ENCODE results near the gene LRP3. TPM values are rescaled to one million over a fixed set of nuclear protein-coding genes. Genes with fewer than 3 reads are reported as not detected.
A peak's percentile ranks its signal among the peaks of the same experiment; 100 is the strongest.

Gene LRP3
- total and polyA plus RNA-seq, 2 of the 13 experiments (the other 11 are each of a cell fraction or from before 2014, with no cell fraction given), result 17.6 to 51.6 TPM

DNA sequence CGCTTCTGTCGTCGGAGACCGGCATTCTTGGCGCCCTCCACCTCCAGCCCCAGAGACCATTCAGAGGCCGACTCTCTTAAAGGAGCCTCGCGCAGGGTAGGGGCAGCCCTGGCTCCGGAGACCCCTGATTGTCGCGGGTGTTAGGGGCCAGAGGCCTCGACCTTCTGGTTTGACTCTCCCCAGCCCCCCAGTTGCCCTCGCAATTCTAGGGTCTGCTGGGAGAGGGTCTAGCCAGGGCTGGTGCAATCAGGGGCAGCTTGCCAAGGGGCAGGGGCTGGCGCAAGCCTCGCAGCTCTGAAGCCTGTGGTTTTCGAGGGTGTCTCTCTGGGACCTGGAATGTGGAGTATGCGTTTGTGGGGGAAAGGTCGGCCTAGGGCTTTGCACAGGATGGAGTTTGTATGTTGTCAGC lies 33.1 kb downstream of the LRP3 start (continued):
- TF ChIP-seq, protein P1, sequence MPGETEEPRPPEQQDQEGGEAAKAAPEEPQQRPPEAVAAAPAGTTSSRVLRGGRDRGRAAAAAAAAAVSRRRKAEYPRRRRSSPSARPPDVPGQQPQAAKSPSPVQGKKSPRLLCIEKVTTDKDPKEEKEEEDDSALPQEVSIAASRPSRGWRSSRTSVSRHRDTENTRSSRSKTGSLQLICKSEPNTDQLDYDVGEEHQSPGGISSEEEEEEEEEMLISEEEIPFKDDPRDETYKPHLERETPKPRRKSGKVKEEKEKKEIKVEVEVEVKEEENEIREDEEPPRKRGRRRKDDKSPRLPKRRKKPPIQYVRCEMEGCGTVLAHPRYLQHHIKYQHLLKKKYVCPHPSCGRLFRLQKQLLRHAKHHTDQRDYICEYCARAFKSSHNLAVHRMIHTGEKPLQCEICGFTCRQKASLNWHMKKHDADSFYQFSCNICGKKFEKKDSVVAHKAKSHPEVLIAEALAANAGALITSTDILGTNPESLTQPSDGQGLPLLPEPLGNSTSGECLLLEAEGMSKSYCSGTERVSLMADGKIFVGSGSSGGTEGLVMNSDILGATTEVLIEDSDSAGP (CRISPR knock-in tag; IDR thresholded peaks at IDR 0.05; ENCODE audit: borderline replicate concordance), result peak; percentile 92
- TF ChIP-seq SOX6 (IDR thresholded peaks at IDR 0.05) (no peak), SOX6 (CRISPR knock-in tag; IDR thresholded peaks at IDR 0.05) (0 out of 2 replicates have a peak, but pooled peaks have one; percentile 15), MZF1 (CRISPR knock-in tag; IDR thresholded peaks at IDR 0.05; ENCODE audit: borderline replicate concordance) (no peak), ZNF766 (CRISPR knock-in tag; IDR thresholded peaks at IDR 0.05; ENCODE audit: borderline replicate concordance) (no peak), ZNF83 (CRISPR knock-in tag; IDR thresholded peaks at IDR 0.05; ENCODE audit: borderline replicate concordance) (no peak), RBFOX2 (IDR thresholded peaks at IDR 0.05; ENCODE audit: low read depth, low read length) (no peak), NFATC3 (CRISPR knock-in tag; IDR thresholded peaks at IDR 0.05) (no peak), ZNF441 (CRISPR knock-in tag; IDR thresholded peaks at IDR 0.05; ENCODE audit: borderline replicate concordance) (0 out of 2 replicates have a peak, but pooled peaks have one; percentile 37), SALL1 (CRISPR knock-in tag; IDR thresholded peaks at IDR 0.05) (peak; percentile 34; the same call in 1 of the 2 replicates), ZC3H13 (CRISPR knock-in tag; IDR thresholded peaks at IDR 0.05) (no peak), ZFP36L1 (CRISPR knock-in tag; IDR thresholded peaks at IDR 0.05) (no peak), CBX5 (CRISPR knock-in tag; IDR thresholded peaks at IDR 0.05; ENCODE audit: borderline replicate concordance) (no peak)
- TF ChIP-seq, protein P2, sequence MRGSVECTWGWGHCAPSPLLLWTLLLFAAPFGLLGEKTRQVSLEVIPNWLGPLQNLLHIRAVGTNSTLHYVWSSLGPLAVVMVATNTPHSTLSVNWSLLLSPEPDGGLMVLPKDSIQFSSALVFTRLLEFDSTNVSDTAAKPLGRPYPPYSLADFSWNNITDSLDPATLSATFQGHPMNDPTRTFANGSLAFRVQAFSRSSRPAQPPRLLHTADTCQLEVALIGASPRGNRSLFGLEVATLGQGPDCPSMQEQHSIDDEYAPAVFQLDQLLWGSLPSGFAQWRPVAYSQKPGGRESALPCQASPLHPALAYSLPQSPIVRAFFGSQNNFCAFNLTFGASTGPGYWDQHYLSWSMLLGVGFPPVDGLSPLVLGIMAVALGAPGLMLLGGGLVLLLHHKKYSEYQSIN (CRISPR knock-in tag; IDR thresholded peaks at IDR 0.05; ENCODE audit: borderline replicate concordance), result no peak
- TF ChIP-seq, protein P3, sequence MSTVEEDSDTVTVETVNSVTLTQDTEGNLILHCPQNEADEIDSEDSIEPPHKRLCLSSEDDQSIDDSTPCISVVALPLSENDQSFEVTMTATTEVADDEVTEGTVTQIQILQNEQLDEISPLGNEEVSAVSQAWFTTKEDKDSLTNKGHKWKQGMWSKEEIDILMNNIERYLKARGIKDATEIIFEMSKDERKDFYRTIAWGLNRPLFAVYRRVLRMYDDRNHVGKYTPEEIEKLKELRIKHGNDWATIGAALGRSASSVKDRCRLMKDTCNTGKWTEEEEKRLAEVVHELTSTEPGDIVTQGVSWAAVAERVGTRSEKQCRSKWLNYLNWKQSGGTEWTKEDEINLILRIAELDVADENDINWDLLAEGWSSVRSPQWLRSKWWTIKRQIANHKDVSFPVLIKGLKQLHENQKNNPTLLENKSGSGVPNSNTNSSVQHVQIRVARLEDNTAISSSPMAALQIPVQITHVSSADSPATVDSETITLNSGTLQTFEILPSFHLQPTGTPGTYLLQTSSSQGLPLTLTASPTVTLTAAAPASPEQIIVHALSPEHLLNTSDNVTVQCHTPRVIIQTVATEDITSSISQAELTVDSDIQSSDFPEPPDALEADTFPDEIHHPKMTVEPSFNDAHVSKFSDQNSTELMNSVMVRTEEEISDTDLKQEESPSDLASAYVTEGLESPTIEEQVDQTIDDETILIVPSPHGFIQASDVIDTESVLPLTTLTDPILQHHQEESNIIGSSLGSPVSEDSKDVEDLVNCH (CRISPR knock-in tag; IDR thresholded peaks at IDR 0.05), result no peak
- TF ChIP-seq, protein P4, sequence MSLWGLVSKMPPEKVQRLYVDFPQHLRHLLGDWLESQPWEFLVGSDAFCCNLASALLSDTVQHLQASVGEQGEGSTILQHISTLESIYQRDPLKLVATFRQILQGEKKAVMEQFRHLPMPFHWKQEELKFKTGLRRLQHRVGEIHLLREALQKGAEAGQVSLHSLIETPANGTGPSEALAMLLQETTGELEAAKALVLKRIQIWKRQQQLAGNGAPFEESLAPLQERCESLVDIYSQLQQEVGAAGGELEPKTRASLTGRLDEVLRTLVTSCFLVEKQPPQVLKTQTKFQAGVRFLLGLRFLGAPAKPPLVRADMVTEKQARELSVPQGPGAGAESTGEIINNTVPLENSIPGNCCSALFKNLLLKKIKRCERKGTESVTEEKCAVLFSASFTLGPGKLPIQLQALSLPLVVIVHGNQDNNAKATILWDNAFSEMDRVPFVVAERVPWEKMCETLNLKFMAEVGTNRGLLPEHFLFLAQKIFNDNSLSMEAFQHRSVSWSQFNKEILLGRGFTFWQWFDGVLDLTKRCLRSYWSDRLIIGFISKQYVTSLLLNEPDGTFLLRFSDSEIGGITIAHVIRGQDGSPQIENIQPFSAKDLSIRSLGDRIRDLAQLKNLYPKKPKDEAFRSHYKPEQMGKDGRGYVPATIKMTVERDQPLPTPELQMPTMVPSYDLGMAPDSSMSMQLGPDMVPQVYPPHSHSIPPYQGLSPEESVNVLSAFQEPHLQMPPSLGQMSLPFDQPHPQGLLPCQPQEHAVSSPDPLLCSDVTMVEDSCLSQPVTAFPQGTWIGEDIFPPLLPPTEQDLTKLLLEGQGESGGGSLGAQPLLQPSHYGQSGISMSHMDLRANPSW (CRISPR knock-in tag; IDR thresholded peaks at IDR 0.05; ENCODE audit: borderline replicate concordance), result no peak
- TF ChIP-seq, protein P5, sequence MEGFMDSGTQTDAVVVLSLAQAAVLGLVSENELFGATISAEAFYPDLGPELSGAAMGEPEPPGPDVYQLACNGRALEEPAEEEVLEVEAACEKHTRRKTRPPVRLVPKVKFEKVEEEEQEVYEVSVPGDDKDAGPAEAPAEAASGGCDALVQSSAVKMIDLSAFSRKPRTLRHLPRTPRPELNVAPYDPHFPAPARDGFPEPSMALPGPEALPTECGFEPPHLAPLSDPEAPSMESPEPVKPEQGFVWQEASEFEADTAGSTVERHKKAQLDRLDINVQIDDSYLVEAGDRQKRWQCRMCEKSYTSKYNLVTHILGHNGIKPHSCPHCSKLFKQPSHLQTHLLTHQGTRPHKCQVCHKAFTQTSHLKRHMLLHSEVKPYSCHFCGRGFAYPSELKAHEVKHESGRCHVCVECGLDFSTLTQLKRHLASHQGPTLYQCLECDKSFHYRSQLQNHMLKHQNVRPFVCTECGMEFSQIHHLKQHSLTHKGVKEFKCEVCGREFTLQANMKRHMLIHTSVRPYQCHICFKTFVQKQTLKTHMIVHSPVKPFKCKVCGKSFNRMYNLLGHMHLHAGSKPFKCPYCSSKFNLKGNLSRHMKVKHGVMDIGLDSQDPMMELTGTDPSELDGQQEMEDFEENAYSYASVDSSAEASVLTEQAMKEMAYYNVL (CRISPR knock-in tag; IDR thresholded peaks at IDR 0.05; ENCODE audit: borderline replicate concordance), result no peak
- TF ChIP-seq, protein P6, sequence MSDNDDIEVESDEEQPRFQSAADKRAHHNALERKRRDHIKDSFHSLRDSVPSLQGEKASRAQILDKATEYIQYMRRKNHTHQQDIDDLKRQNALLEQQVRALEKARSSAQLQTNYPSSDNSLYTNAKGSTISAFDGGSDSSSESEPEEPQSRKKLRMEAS (IDR thresholded peaks at IDR 0.05), result peak; percentile 27; the same call in 1 of the 2 replicates
- TF ChIP-seq, protein P7, sequence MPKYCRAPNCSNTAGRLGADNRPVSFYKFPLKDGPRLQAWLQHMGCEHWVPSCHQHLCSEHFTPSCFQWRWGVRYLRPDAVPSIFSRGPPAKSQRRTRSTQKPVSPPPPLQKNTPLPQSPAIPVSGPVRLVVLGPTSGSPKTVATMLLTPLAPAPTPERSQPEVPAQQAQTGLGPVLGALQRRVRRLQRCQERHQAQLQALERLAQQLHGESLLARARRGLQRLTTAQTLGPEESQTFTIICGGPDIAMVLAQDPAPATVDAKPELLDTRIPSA (CRISPR knock-in tag; IDR thresholded peaks at IDR 0.05; ENCODE audit: borderline replicate concordance), result no peak
